WTC11 (cell line): ENCODE data around the gene PPP2R1B. TPM values are rescaled to one million over a fixed set of nuclear protein-coding genes. Genes with fewer than 3 reads are reported as not detected.

ENCODE experiments used
- ATAC-seq: fragments of 200-7000 bp; cut with Tn5 transposase; 2 replicates; pipeline ENCODE4 v1.10.0; 2021; ENCODE audit warnings: mild to moderate bottlenecking, moderate library complexity
- CTCF ChIA-PET: fragments of 300-600 bp; sonication (Branson Sonifier 250); formaldehyde crosslinking; loops from one replicate; lab custom pipeline; 2021; ENCODE audit warnings: antibody characterized with exemption; lab: Charles Lee
- POLR2A ChIA-PET: fragments of 350-600 bp; sonication (Branson Sonifier 250); formaldehyde crosslinking; loops from one replicate; lab custom pipeline; 2021; ENCODE audit warnings: antibody characterized with exemption; lab: Charles Lee
- DNase-seq: peaks from one replicate; pipeline ENCODE4 v3.0.0; 2021; ENCODE audit warnings: low spot score
- H3K27ac Mint-ChIP-seq: 2 replicates; pipeline ENCODE4 v1.8.0; 2021; ENCODE audit warnings: mixed read lengths
- H3K27me3 Mint-ChIP-seq: 2 replicates; pipeline ENCODE4 v1.8.0; 2021; ENCODE audit warnings: low read depth, mild to moderate bottlenecking, moderate library complexity, mixed read lengths
- H3K36me3 Mint-ChIP-seq: 2 replicates; pipeline ENCODE4 v1.8.0; 2021; ENCODE audit warnings: mixed read lengths
- H3K4me1 Mint-ChIP-seq: 2 replicates; pipeline ENCODE4 v1.8.0; 2022; ENCODE audit warnings: mixed read lengths
- H3K4me3 Mint-ChIP-seq: 2 replicates; pipeline ENCODE4 v1.8.0; 2021; ENCODE audit warnings: mild to moderate bottlenecking, moderate library complexity, mixed read lengths
- H3K9me3 Mint-ChIP-seq: 2 replicates; pipeline ENCODE4 v1.8.0; 2021; ENCODE audit warnings: mixed read lengths
- AR ChIP-seq: fragments of 250-450 bp; sonication (Bioruptor Pico); IDR thresholded peaks from 2 replicates; pipeline ENCODE4 v1.9.0; 2021; ENCODE audit warnings: mild to moderate bottlenecking
- ATF1 ChIP-seq: sonication (generic); formaldehyde crosslinking; IDR thresholded peaks from 2 replicates; pipeline ENCODE4 v1.8.1; 2023; ENCODE audit warnings: mild to moderate bottlenecking, moderate library complexity, missing genetic modification reagents
- ATF2 ChIP-seq: sonication (generic); formaldehyde crosslinking; IDR thresholded peaks from 2 replicates; pipeline ENCODE4 v1.8.1; 2022; ENCODE audit warnings: low read depth, missing genetic modification reagents, borderline replicate concordance
- ATF6 ChIP-seq: sonication (generic); formaldehyde crosslinking; IDR thresholded peaks from 2 replicates; pipeline ENCODE4 v1.8.1; 2023; ENCODE audit warnings: mild to moderate bottlenecking, missing genetic modification reagents
- GABPB1 ChIP-seq: sonication (generic); formaldehyde crosslinking; IDR thresholded peaks from 2 replicates; pipeline ENCODE4 v1.8.1; 2023; ENCODE audit warnings: mild to moderate bottlenecking, missing genetic modification reagents
- HMGXB4 ChIP-seq: sonication (generic); formaldehyde crosslinking; IDR thresholded peaks from 2 replicates; pipeline ENCODE4 v1.8.1; 2023; ENCODE audit warnings: mild to moderate bottlenecking, moderate library complexity, missing genetic modification reagents
- KAT7 ChIP-seq: sonication (generic); formaldehyde crosslinking; IDR thresholded peaks from 2 replicates; pipeline ENCODE4 v1.8.1; 2023; ENCODE audit warnings: missing genetic modification reagents, mild to moderate bottlenecking, borderline replicate concordance
- MAX ChIP-seq: sonication (generic); formaldehyde crosslinking; IDR thresholded peaks from 2 replicates; pipeline ENCODE4 v1.8.0; 2022; ENCODE audit warnings: mild to moderate bottlenecking, missing genetic modification reagents
- MLX ChIP-seq: sonication (generic); formaldehyde crosslinking; IDR thresholded peaks from 2 replicates; pipeline ENCODE4 v1.8.1; 2023; ENCODE audit warnings: mild to moderate bottlenecking, missing genetic modification reagents, moderate library complexity
- MXD4 ChIP-seq: fragments of 250-450 bp; sonication (Bioruptor Pico); IDR thresholded peaks from 2 replicates; pipeline ENCODE4 v1.8.0; 2021; ENCODE audit warnings: mild to moderate bottlenecking, moderate library complexity, borderline replicate concordance
- NFATC4 ChIP-seq: fragments of 250-450 bp; sonication (Bioruptor Pico); IDR thresholded peaks from 2 replicates; pipeline ENCODE4 v1.9.0; 2021; ENCODE audit warnings: mild to moderate bottlenecking
- PREB ChIP-seq: sonication (generic); formaldehyde crosslinking; IDR thresholded peaks from 2 replicates; pipeline ENCODE4 v1.8.1; 2022; ENCODE audit warnings: mild to moderate bottlenecking, missing genetic modification reagents, moderate library complexity, borderline replicate concordance
- RELA ChIP-seq: sonication (generic); formaldehyde crosslinking; IDR thresholded peaks from 2 replicates; pipeline ENCODE4 v1.8.1; 2022; ENCODE audit warnings: missing genetic modification reagents, mild to moderate bottlenecking, borderline replicate concordance
- TEAD1 ChIP-seq: sonication (generic); formaldehyde crosslinking; IDR thresholded peaks from 2 replicates; pipeline ENCODE4 v1.8.0; 2022; ENCODE audit warnings: mild to moderate bottlenecking, missing genetic modification reagents
- TP53 ChIP-seq: sonication (generic); formaldehyde crosslinking; IDR thresholded peaks from 2 replicates; pipeline ENCODE4 v1.8.1; 2023; ENCODE audit warnings: mild to moderate bottlenecking, missing genetic modification reagents
- ZBTB21 ChIP-seq: sonication (generic); formaldehyde crosslinking; IDR thresholded peaks from 2 replicates; pipeline ENCODE4 v1.8.1; 2023; ENCODE audit warnings: mild to moderate bottlenecking, missing genetic modification reagents, borderline replicate concordance
- ZMAT4 ChIP-seq: fragments of 250-450 bp; sonication (Bioruptor Pico); IDR thresholded peaks from 2 replicates; pipeline ENCODE4 v1.9.0; 2021; ENCODE audit warnings: mild to moderate bottlenecking
- ZNF219 ChIP-seq: sonication (generic); formaldehyde crosslinking; IDR thresholded peaks from 2 replicates; pipeline ENCODE4 v1.8.0; 2023; ENCODE audit warnings: missing genetic modification reagents, mild to moderate bottlenecking, borderline replicate concordance
- ZNF416 ChIP-seq: fragments of 250-450 bp; sonication (Bioruptor Pico); IDR thresholded peaks from 2 replicates; pipeline ENCODE4 v1.9.0; 2021; ENCODE audit warnings: mild to moderate bottlenecking, inconsistent platforms
- ZNF512 ChIP-seq: sonication (generic); formaldehyde crosslinking; IDR thresholded peaks from 2 replicates; pipeline ENCODE4 v1.8.1; 2022; ENCODE audit warnings: missing genetic modification reagents, borderline replicate concordance
- total RNA-seq: library from RNA; stranded (reverse); gene quantifications from 3 replicates; pipeline ENCODE4 v1.2.3, GENCODE V29; 2021

Gene PPP2R1B
- total RNA-seq, 1 experiment from 2014 or later, result 87.7 TPM

- TF ChIP-seq RELA (CRISPR knock-in tag), result no peak
- no peak for TF ChIP-seq TEAD1 (CRISPR knock-in tag)
- no peak for TF ChIP-seq HMGXB4 (CRISPR knock-in tag)
- TF ChIP-seq MLX (CRISPR knock-in tag), result no peak
- TF ChIP-seq ZNF416, result no peak
- TF ChIP-seq ZMAT4 (CRISPR knock-in tag), result no peak
- no peak for TF ChIP-seq ATF2 (CRISPR knock-in tag)
- TF ChIP-seq ATF6, result no peak
Measured at GRCh38 chr11:111725621-111726020, 40.6 kb downstream of the PPP2R1B start (continued).

- TF ChIP-seq KAT7 (no peak), GABPB1 (CRISPR knock-in tag) (no peak), ATF1 (CRISPR knock-in tag) (no peak), PREB (CRISPR knock-in tag) (no peak), MAX (CRISPR knock-in tag) (no peak), TP53 (no peak), MXD4 (CRISPR knock-in tag) (no peak), AR (CRISPR knock-in tag) (no peak), ZNF219 (no peak), ZNF512 (CRISPR knock-in tag) (no peak), ZBTB21 (CRISPR knock-in tag) (no peak), NFATC4 (CRISPR knock-in tag) (no peak), RELA (CRISPR knock-in tag) (no peak)
- TF ChIP-seq, all 79 proteins: peak for 0
- H3K27me3 Mint-ChIP-seq, result no peaks in the 10 kb centered on the region
- H3K36me3 Mint-ChIP-seq, result peaks cover 43% of the 10 kb centered on the region
- POLR2A ChIA-PET, result no interaction called here
- DNase-seq, result no peak
- ATAC-seq, result no peak
- H3K9me3 Mint-ChIP-seq, result no peaks in the 10 kb centered on the region
- no peak overlapping the region for H3K4me3 Mint-ChIP-seq
- H3K4me1 Mint-ChIP-seq, result peaks cover 15% of the 10 kb centered on the region
- CTCF ChIA-PET, result interaction anchor here (1.3 to 2.3 kb wide), 4 partner anchors 52 to 270 kb away, joined by 4 to 11 read pairs (median 6); no protein-coding TSS in a partner anchor
- no peak overlapping the region for H3K27ac Mint-ChIP-seq
Measured at GRCh38 chr11:111724615-111725129, 41.5 kb downstream of the PPP2R1B start.
